SH-SY5Y (cell line): Measurements from ENCODE around the gene GRIN3B.

Experiments
- GATA2 ChIP-seq: IDR thresholded peaks from 2 replicates; pipeline ENCODE4 v1.6.1; 2011; ENCODE audit warnings: mild to moderate bottlenecking, low read depth, low read length
- GATA3 ChIP-seq: IDR thresholded peaks from 2 replicates; pipeline ENCODE4 v1.6.1; 2011; ENCODE audit warnings: low read depth, mild to moderate bottlenecking, low read length, moderate library complexity

DNA sequence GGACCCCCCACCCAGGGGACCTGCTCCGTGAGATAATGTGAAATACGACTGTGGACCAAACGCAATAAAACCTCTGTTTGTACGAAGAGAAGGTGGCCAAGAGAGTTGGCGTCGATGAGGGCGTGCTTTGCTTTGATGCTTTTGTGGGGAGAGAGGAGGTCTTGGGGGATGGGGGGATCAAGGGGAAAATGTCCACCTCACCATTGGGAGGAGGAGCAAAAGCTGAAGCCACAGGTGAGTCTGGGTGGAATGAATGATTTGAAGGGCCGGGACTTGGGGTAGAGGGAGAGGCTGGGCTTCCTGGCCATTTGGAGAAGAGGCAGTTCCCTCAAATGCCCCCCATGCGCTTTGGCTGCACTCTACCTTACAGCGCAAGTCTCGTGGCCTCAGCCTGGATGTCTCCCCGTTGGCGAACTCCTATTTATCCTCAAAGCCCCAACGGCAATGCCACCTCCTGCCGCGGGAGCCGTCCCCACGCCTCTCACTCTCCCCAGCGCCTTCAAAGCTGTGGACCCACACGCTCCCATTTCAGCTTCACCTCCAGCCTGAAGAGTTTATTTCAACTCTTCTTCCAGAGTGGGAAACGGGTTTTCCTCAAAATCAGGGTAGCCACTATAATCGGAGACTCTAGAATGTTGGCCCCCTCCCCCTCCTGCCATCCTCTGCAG is 38.9 kb downstream of the GRIN3B start:
- TF ChIP-seq GATA3 (no peak), GATA2 (no peak)
